ENCODE results near the gene CCDC112. TPM values are rescaled to one million over a fixed set of nuclear protein-coding genes. Genes with fewer than 3 reads are reported as not detected.

CCDC112 gene
- total RNA-seq, 2 experiments from 2014 or later = 9.7 to 15.8 TPM

DNA sequence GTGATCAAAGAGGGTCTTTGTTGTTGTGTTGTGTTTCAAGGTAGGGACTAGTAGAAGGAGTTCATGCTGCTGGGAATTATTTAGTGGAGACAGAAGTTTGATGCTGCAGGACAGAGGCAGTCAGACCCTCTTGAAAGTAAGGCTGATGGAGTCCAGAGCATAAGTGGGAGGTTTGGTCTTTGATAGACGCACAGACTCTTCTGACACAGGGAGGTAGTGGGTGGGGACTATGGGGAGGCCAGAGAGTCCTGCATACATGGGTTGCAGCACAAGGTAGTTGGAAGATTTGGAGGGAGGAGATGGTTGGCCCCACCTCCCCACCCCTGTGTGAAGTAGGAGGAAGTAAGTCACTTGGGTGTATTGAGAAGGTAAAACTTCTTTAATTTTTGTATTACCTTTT is 2.4 kb upstream of the CCDC112 start:
- intact Hi-C loops (cut with micrococcal nuclease; ENCODE audit: unreplicated experiment) = loop anchor here (5.0 kb wide), 1 partner anchor 543 kb away; the partner anchor contains the start of genes AP3S1 and ATG12
- H3K27ac ChIP-seq (ENCODE audit: low read depth, low read length, poor library complexity, severe bottlenecking) = no peak overlapping the region
- no peak overlapping the region for H3K4me3 ChIP-seq (ENCODE audit: low read depth, low read length, poor library complexity, severe bottlenecking)
- H3K4me1 ChIP-seq (ENCODE audit: insufficient read depth, low read length, poor library complexity, severe bottlenecking) = peaks cover 14% of the 10 kb centered on the region
- H4K20me1 ChIP-seq (ENCODE audit: insufficient read depth, low read length) = no peaks in the 10 kb centered on the region
- H3K36me3 ChIP-seq (ENCODE audit: insufficient read depth, low read length) = no peaks in the 10 kb centered on the region
- DNase-seq (ENCODE audit: low spot score) = no peak
- TF ChIP-seq, protein P1, sequence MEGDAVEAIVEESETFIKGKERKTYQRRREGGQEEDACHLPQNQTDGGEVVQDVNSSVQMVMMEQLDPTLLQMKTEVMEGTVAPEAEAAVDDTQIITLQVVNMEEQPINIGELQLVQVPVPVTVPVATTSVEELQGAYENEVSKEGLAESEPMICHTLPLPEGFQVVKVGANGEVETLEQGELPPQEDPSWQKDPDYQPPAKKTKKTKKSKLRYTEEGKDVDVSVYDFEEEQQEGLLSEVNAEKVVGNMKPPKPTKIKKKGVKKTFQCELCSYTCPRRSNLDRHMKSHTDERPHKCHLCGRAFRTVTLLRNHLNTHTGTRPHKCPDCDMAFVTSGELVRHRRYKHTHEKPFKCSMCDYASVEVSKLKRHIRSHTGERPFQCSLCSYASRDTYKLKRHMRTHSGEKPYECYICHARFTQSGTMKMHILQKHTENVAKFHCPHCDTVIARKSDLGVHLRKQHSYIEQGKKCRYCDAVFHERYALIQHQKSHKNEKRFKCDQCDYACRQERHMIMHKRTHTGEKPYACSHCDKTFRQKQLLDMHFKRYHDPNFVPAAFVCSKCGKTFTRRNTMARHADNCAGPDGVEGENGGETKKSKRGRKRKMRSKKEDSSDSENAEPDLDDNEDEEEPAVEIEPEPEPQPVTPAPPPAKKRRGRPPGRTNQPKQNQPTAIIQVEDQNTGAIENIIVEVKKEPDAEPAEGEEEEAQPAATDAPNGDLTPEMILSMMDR (conservative IDR thresholded peaks at IDR 0.05; ENCODE audit: low read length) = no peak
- no peak for TF ChIP-seq EZH2phosphoT487 (IDR thresholded peaks at IDR 0.05; ENCODE audit: borderline replicate concordance, low read depth, low read length)
- POLR2A ChIA-PET = no interaction called here
- no peaks in the 10 kb centered on the region for H3K9me2 ChIP-seq (ENCODE audit: insufficient read depth, low read length)
- peaks cover 10% of the 10 kb centered on the region for H3K79me2 ChIP-seq (ENCODE audit: insufficient read depth, low read depth, low read length)
- CTCF ChIA-PET (ENCODE audit: unreplicated experiment) = no interaction called here
- no peak overlapping the region for H2AFZ ChIP-seq (ENCODE audit: low read length)
- BruUV-seq (replicated peaks) = no TSS peak
- H3K4me2 ChIP-seq (ENCODE audit: low read length) = no peak overlapping the region
- H3K9me3 ChIP-seq (ENCODE audit: low read length) = no peaks in the 10 kb centered on the region

DNA sequence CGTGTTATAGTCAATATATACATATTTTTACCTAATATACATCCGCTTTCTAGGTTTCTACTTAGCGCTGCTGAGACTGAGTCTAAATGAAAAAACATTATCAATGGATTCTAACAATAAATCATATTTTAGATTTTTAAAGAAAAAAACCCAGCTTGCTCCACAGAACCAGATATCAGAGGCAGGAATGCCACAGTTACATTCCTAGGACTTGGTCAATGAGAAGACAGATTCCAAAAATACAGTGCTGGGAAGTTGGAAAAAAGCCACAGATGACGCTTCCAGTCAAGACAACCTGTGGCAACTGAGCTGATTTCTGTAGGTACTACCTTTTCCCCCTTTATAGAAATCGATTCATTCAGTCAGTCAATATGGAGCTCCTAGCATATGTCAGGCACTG is 577 bp upstream of the CCDC112 start:
- H3K27ac ChIP-seq (ENCODE audit: low read depth, low read length, poor library complexity, severe bottlenecking) = no peak overlapping the region
- H3K9me2 ChIP-seq (ENCODE audit: insufficient read depth, low read length) = no peaks in the 10 kb centered on the region
- ChIA-PET POLR2A (interaction anchor here (0.7 to 2.2 kb wide), 3 partner anchors 13 to 254 kb away, joined by 3 to 7 read pairs (median 4); no protein-coding TSS in a partner anchor), CTCF (ENCODE audit: unreplicated experiment) (no interaction called here)
- peaks cover 10% of the 10 kb centered on the region for H3K79me2 ChIP-seq (ENCODE audit: insufficient read depth, low read depth, low read length)
- DNase-seq (ENCODE audit: low spot score) = no peak
- intact Hi-C loops (cut with micrococcal nuclease; ENCODE audit: unreplicated experiment) = loop anchor here (5.0 kb wide), 1 partner anchor 545 kb away; the partner anchor contains the start of genes AP3S1 and ATG12
- H3K4me2 ChIP-seq (ENCODE audit: low read length) = peak overlapping the region; percentile 70
- peak overlapping the region; percentile 62 for H3K4me3 ChIP-seq (ENCODE audit: low read depth, low read length, poor library complexity, severe bottlenecking)
- peaks cover 9% of the 10 kb centered on the region; the same call in 1 of the 2 replicates for H3K36me3 ChIP-seq (ENCODE audit: insufficient read depth, low read length)
- H3K9me3 ChIP-seq (ENCODE audit: low read length) = peaks cover 11% of the 10 kb centered on the region; the same call in 1 of the 2 replicates
- BruUV-seq (replicated peaks) = no TSS peak
- H4K20me1 ChIP-seq (ENCODE audit: insufficient read depth, low read length) = no peaks in the 10 kb centered on the region
- no peak overlapping the region for H2AFZ ChIP-seq (ENCODE audit: low read length)
- peaks cover 14% of the 10 kb centered on the region for H3K4me1 ChIP-seq (ENCODE audit: insufficient read depth, low read length, poor library complexity, severe bottlenecking)
- no peak for TF ChIP-seq EZH2phosphoT487 (IDR thresholded peaks at IDR 0.05; ENCODE audit: borderline replicate concordance, low read depth, low read length)
- TF ChIP-seq, protein P1 (conservative IDR thresholded peaks at IDR 0.05; ENCODE audit: low read length) = no peak

DNA sequence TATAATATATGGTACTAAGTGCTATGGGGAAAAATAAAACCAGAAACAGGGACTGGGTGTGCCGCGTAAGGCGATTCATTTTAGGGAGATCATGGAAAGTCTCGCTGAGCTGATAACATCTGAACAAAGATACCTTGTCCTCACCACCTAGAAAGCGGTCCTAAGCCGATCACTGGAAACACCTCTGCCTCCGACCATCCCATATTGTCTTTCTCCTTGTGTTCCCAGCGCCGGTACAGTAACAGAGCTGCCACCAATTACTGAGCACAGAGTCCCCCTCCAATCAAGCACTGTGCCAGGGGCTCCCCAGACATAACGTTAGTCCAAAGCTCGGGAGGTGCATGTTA is 704 bp downstream of the CCDC112 start:
- Histone ChIP-seq H3K9me3 (ENCODE audit: low read length) (peaks cover 19% of the 10 kb centered on the region; the same call in 1 of the 2 replicates), H3K4me1 (ENCODE audit: insufficient read depth, low read length, poor library complexity, severe bottlenecking) (peaks cover 14% of the 10 kb centered on the region), H4K20me1 (ENCODE audit: insufficient read depth, low read length) (no peaks in the 10 kb centered on the region), H3K36me3 (ENCODE audit: insufficient read depth, low read length) (peaks cover 9% of the 10 kb centered on the region; the same call in 1 of the 2 replicates), H2AFZ (ENCODE audit: low read length) (peak overlapping the region; percentile 77), H3K4me2 (ENCODE audit: low read length) (peak overlapping the region; percentile 81), H3K9me2 (ENCODE audit: insufficient read depth, low read length) (no peaks in the 10 kb centered on the region), H3K79me2 (ENCODE audit: insufficient read depth, low read depth, low read length) (peaks cover 10% of the 10 kb centered on the region), H3K27ac (ENCODE audit: low read depth, low read length, poor library complexity, severe bottlenecking) (peak overlapping the region; percentile 1), H3K4me3 (ENCODE audit: low read depth, low read length, poor library complexity, severe bottlenecking) (peak overlapping the region; percentile 83)
- no peak for DNase-seq (ENCODE audit: low spot score)
- BruUV-seq (replicated peaks) = no TSS peak
- TF ChIP-seq EZH2phosphoT487 (IDR thresholded peaks at IDR 0.05; ENCODE audit: borderline replicate concordance, low read depth, low read length) = no peak
- TF ChIP-seq, protein P1 (conservative IDR thresholded peaks at IDR 0.05; ENCODE audit: low read length) = no peak
- CTCF ChIA-PET (ENCODE audit: unreplicated experiment) = no interaction called here
- POLR2A ChIA-PET = interaction anchor here (0.5 to 2.2 kb wide), 12 partner anchors 10 to 245 kb away, joined by 3 to 9 read pairs (median 4); partner anchors contain the start of gene PGGT1B
- intact Hi-C loops (cut with micrococcal nuclease; ENCODE audit: unreplicated experiment) = loop anchor here (1.0 to 5.0 kb wide), 2 partner anchors 33 to 547 kb away; partner anchors contain the start of genes AP3S1, ATG12 and PGGT1B
